Fibroblast of peridontal ligament (primary cell): ENCODE measurements around the gene ABI3.

ENCODE experiments used
- DNase-seq: peaks from one replicate; pipeline ENCODE4 v3.0.0-alpha.2; 2010; ENCODE audit errors: extremely low read depth

ABI3 gene

DNA sequence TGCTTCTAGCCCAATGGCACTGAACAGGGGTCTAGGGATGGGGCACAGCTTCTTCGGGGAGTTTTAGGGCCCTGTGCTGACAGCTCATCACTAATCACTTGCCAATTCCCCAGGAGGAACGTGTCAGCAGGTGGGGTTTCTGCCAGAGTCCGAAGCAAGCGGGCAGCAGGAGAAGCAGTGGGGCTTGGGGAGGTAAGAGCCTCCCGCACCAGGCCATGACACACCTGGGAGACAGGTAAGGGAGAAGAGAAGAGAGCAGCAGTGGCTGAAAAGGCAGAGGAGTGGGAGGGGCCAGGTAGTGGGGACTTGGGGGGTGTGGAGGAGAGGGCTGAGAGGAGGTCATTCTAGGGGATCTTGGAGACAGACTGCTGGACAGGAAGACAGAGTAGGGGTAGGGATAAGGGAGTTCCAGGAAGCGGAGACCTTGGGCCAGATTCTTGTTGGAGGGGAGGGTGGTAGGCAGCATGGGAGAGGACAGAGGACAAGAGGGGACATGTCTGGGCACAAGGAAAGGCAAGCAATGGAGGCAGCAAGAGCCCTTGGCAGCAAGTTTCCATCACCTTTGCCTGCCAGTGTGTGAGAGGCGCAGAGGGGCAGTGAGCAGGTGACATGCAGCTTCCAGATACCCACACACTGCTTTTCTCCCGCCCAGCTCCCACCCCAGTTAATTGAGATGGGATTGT is 15.2 kb downstream of the ABI3 start:
- DNase-seq = no peak

DNA sequence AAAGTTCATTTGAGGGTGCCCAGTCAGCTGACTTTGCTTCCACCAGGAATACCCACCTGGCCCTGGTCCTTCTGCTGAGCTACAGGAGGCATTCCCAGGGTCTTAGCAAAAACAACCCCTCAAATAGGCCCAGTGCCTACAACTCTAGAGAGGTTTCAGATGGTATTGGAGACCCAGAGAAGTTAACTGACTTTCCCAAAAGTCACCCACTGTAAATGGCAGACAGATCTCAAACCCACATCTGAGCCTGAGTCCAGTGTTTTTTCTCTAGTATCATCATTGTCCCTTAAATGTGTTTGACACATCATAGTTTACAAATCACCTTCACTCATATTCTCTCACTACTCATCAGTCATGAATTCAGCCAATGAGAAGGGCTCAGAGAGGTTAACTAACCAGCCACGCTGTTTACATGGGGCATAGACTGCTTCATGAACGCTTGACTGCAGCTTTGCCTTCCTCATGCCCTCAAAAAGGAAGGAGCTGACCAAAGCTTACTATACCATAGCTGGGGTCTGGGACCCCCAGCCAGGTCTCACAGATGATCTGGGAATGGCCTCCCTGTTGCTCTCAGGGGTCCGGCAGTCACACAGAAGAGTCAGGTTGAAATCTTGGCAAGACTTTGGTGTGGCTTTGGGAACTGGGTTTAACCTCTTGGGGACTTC is 16.4 kb downstream of the ABI3 start:
- no peak for DNase-seq

DNA sequence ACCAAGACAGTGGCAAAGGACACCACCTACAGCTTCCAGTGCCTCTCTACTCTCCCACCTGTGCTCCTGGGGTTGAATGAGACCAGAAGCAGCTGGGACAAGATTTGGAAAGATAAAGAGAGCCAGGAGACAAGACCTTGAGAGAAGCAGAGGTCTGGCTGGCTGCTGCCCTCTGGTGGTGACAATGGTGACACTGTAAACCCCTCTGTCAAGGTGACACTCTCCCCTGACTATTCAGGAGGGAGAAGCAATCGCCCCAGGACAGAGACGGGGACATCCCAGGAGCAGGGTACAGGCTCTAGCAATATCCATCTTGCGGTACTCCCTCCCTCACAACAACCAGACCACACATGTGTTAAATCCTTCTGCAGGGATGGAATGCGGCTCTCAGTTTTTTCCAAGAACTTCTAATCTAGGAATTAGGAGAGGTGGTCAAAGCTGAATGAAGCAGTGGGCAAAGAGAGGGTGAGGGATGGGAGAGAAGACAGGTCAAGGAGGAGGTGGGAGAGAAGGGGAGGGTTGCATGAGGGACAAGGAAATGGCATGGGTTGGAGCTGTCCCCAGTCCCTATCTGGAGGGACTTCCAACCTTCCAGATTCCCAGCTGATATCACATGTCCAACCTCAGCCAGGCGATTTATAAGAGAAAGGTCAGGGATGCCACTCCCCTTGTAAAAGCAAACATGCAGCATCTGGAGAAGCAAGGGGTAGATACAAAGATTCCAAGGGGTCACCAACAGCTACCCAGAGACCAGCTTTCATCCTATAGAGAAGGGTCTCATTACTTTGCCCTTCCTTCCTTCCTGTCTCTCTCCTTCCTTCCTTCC is 17.1 kb downstream of the ABI3 start:
- peak; percentile 68 for DNase-seq

DNA sequence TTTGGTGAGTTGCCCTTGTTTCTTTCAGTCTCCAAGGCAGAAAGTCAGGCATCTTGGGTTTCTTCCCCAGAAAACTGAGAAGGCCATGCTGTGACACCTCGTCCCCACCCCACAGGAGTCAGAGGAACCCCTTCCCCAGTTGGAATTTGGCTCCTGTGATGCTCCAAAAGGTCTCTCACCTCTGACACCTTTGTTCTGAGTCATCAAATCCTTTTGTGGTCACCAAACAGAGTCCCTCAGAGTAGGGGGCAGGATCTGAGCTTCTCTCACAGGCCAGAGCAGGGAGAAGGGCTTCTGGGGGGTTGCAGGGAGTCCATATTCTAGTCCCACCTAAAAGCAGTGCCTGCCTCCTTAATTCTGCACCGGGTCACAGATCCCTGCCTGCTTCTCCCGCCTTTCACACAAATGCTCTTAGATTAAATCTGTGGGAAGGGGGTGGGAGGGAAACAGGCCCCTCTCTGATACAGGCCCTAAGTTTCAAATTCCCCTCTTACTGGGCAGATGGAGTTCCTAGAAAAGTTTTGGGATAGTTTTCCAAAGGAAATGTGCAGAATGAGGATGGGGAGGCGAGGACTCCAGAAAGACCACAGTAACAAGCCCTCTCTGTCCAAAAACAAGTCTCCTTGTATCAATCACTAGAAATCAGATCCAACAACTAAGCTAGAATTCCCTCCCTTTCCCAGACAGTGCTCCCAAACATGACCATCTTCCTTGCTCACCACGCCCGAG is 18.7 kb downstream of the ABI3 start:
- no peak for DNase-seq

DNA sequence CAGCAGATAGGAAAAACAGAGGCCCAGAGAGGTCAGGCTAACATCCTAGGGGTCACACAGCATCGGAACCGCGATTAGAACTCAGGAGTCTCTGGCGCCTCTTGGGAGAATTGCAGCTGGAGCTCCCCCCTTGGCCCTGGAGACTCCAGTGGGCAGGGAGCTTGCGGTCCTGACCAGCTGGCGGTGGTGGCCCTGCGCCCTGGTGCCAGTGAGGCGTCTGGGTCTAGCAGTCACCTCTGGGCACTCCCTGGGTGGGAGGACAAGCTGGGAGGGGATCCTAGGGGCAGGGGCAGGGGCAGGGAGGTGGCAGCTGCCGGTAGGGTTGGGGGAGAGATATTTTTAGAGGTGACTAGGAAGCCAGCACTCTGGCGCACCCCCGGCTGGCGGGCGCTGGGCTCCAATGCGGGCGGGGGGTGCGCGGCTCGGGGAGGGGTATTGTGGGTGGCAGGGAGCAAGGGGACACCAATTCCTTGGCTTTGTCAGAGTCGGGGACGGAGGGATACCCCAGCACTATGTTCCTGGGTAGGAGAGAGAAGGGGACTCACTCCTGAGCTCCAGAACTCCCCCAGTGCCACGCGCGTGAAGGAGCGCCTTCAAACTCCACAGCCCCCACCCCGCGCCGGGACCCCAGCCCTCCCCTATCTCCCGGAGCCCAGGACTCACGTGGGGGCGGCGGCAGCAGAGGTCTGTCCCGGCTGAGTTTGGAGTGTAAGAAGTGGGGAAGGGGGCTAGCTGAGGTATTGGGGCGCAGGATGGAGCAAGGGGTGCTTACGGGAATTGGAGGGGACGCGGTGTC is 19.5 kb downstream of the ABI3 start:
- no peak for DNase-seq

DNA sequence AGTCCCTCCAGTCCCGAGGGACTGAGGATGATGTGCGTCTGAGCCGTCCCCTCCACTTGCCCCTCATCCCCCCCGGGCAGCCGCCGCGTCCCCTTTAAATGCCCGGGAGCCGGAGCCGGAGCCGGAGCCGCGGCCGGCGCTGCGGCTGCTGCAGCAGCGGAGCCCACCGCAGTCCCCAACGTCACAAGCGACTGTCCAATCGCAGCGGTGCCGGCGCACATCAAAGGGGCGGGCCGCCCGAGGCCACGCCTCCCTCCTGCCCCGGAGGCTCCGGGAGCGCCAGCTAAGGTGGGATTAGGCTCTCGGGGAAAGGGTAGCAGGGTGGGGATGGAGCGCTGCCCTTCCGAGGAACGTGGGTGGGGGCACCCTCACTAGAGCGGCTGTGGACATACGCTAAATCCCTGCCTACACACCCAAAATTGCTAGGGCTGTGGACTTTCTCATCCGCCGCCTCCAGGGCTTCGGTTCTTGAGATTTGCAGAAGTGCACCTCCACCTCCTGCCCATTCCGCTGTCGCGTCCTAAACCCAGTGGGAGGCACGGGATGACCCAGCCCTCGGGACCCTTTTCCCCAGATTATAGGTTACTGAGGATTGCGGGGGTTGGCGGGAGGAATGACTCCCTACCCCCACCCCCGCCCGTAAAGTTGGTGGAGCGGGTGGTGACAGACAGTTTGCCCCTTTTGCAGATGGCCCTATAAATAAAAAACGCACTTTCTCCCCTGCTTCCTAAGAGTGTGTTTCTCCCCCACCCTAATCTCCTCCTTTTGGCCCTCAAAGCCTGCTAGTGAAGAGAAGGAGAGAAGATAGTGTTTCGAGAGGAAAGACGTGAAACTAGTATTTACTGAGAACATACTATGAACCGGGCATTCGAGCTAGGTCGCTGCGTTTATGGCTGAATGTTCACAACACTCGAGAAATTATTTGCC is 20.4 kb downstream of the ABI3 start, which contains the start of gene PHOSPHO1:
PHOSPHO1 (minus strand) TSS at position 152 of the 927 bp plus-strand sequence. CDS start 4,096 bp downstream, outside the sequence.
- DNase-seq = peak; percentile 67

DNA sequence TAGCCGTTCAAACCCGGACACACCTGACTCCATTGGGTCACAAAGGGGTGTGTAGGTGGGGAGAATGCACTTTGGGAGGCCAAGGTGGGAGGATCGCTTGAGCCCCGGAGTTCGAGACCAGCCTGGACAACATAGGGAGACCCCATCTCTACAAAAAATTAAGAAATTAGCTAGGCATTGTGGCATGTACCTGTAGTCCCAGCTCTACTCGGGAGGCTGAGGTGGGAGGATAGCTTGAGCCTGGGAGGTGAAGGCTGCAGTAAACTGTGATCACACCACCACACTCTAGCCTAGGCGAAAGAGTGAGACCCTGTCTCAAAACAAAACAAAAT is 21.0 kb downstream of the ABI3 start:
- DNase-seq = no peak

DNA sequence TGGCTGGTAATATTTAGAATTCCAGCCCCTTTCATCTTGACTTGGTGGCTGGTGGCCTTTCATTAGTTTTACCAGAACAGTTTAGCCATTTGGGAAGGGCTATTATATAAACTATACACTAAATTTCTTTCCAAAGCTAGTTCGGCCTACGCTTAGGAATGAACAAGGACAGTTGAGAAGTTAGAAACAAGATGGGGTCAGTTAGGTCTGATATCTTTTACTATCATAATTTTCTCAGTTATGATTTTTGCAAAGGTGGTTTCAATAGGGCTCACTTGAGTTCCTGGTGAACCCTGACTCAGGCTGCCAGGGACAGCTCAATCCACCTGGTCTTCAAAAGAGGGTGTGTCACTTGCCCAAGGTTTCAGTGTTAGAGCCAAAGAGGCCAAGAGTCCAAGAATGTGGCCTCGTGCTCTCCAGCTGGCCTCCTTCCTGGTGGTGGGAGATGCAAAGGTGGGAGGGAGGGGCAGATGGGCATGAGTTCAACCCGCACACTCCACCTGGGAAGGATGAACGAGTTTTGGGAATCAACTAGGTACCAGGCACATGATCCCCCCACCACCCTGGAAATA is 24.1 kb downstream of the ABI3 start:
- DNase-seq = no peak

DNA sequence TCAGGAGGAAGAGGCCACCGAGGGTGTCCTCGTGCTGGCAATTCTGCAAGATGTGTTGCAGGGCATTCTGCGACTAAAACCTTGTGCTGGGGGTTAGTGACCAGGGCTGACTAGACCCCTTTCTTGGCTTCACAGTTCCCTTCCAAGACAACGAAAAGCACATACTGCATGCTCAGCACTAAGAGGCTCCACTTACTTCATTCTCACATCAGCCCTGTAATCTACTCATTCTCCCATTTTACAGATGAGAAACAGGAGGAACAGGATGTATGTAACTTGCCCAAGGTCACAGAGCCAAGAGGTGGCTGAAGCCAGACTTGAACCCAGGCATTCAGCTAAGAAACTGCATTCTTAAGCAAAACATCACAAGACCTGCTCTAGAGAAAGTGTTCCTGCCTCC is 25.4 kb downstream of the ABI3 start:
- DNase-seq = no peak

DNA sequence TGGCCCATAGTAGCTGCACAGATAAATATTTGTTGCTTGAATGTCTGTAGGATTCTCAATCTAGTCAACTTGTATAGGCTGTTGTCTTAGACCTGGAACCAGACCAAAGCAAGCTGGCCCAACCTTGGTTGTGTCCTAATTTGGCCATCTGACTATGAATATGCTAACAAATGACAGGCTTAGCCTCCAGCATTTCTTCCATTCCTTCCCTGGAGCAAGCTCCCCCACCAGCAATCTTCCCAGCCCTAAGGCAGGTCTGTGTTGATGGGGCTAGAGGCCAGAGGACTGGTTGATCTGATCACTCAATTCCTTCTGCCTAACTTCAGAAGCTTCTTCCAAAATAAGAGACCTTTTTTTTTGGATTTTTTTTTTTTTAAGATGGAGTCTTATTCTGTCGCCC is 29.5 kb downstream of the ABI3 start:
- no peak for DNase-seq

DNA sequence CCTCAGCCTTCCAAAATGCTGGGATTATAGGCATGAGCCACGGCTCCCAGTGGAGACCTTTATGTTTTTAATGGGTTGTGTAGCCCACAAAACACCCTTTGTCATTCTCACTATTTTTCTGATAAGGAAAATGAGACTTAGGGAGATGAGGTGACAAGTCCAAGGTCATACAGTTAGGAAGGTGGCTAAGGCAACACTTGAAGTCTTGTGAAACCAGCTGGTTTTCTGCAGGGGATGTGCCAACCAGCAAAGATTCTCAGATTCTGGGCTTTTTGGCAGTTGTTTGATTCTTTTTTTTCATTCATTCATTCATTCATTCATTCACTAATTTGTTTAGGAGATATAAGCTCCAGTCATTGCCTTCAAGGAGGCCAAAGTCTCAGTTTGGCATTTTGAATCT is 30.1 kb downstream of the ABI3 start:
- no peak for DNase-seq

DNA sequence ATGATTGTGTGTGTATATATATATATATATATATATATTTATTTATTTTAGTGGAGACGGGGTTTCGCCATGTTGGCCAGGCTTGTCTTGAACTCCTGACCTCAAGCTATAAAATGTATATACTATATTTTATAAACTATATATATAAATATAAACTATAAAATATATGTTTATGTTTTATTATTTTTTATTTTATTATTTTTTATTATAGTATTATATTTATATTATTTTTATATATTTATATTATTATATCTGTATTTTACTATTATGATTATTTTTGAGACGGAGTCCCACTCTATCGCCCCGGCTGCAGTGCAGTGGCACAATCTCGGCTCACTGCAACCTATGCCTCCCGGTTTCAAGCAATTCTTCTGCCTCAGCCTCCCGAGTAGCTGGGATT is 30.5 kb downstream of the ABI3 start:
- DNase-seq = no peak

DNA sequence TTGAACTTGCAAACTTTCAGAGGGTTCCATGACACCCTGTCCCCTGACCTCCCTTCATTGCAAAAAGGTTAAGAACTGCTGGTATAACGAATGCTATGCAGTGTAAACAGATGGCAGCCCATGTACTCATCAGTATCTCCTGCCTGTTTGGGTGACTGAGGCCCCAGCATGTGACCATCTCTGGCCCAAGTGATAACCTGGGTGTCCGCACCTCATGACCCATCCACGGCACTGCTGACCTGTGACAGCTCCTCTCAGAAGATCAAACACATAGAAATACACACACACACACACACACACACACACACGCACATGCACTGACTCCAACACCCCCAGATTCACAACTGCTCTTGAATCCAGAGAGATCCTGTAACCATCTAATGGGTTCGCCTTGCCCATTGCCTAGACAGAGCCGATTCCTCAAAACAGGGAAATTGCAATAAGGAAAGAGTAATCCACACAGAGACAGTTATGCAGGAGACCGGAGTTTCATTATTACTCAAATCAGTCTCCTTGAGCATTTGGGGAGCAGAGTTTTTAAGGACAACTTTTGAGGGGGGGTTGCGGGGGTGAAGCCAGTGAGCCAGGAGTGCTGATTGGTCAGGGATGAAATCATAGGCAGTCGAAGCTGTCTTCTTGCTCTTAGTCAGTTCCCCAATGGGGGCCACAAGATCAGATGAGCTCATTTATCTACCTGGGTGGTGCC is 31.3 kb downstream of the ABI3 start:
- DNase-seq = no peak

DNA sequence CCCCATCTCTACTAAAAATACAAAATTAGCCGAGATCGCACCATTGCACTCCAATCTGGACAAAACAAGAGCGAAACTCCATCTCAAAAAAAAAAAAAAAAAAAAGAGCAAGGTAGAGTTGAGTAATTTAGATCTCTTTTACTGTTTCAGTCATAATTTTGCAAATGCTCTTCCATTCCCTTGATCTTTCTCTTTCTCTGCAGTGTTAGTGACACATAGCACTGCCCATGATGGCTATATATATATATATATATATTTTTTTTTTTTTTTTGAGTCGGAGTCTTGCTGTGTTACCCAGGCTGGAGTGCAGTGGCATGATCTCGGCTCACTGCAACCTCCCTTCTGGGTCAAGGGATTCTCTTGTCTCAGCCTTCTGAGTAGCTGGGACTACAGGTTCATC is 32.3 kb downstream of the ABI3 start:
- DNase-seq = no peak

DNA sequence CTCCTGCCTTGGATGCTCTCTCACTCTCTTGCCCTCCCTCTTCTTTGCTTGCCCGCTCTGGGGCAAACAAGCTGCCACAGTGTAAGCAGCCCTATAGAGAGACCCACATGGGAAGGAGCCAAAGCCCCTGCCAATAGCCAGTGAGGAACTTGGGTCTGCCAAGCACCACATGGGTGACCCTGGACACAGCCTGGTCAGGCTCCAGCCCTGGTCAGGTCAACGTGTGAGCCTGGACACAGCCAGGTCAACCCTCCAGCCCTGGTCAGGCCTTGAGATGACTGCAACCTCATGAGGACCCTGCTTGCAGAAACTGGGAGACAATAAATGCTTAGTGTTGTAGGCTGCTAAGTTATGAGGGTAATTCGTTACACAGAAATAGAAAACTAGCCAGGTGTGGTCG is 34.3 kb downstream of the ABI3 start:
- DNase-seq = no peak

DNA sequence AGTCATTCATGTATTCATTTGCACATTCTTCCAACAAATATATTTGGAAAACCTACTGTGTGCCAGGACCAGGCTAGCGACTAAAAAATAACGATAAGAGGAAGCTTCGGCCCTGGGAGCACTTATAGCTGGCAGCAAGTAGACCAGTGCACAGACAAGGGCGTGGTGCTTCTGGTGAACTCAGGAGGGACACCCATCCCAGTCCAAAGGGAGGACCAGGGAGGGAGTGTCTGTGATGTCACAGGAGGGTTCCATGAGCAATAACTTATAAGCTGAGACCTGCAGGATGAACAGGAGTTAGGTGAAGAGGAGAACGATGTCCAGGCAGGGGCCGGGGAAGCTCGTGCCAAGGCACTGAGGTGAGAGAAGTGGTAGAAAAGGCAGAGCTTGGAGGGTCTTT is 37.4 kb downstream of the ABI3 start:
- no peak for DNase-seq

DNA sequence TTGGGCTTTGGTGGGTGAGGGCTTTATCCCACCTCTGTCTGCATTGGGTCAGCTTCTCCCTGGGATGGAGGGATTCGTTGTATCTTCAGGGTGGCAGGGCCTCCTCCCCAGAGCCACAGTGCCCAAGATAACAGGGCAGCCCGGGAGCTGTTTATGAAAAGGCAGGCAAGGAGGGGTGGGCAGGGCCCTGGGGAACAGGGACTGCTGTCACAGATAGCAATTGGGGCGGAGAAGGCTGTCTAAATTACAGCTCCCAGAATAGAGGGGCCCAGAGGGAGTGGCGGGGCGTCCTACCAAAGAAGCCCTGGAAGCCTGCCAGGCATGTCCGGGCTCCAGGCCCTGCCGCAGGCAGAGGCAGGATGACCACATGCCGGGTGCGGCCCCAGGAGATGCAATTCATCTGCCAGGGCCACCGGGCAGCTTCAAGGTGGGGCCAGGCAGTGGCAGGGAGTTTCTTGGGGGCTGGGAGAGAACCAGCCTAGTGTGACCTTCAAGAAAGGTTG is 38.8 kb downstream of the ABI3 start:
- DNase-seq = peak; percentile 32

DNA sequence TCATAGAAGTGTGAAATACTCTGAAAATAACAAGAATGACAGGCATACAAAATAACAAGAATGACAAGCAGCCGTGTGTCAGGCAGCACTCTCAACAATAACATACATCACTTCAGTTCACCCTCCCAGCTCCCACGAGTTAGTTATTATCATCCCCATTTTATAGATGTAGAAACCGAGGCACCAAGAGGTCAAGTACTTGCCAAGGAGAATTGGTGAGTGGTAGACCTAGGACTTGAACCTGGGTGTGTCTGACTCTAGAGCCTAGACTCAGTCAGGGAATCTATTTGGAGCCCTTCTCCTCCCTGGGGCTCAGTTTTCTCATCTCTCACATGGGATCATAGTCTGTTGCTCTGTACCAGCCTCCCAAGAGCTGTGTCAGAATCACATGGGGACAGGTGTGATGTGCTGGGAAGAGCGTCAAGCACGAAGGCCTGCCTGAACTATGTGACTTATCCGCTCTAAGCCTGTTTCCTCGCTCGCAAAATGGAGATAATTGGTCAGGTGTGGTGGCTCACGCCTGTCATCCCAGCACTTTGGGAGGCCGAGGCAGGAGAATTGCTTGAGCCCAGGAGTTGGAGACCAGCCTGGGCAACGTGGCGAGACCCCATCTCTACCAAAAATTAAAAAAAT is 39.5 kb downstream of the ABI3 start:
- DNase-seq = no peak
